HEK293 (cell line): ENCODE results near the gene DLK1.

Source experiments
- ATF2 ChIP-seq: fragments of 450-650 bp; formaldehyde crosslinking; IDR thresholded peaks from 2 replicates; pipeline ENCODE4 v1.5.1; 2016; ENCODE audit warnings: missing biosample characterization, missing genetic modification characterization, low read depth
- CTCF ChIP-seq: fragments of 450-650 bp; formaldehyde crosslinking; IDR thresholded peaks from 2 replicates; pipeline ENCODE4 v1.5.1; 2016; ENCODE audit warnings: missing biosample characterization, missing genetic modification characterization
- ZBTB20 ChIP-seq: fragments of 450-650 bp; formaldehyde crosslinking; IDR thresholded peaks from 2 replicates; pipeline ENCODE4 v1.5.1; 2016; ENCODE audit warnings: missing biosample characterization, missing genetic modification characterization
- ZNF132 ChIP-seq: fragments of 450-650 bp; formaldehyde crosslinking; IDR thresholded peaks from 2 replicates; pipeline ENCODE4 v1.5.1; 2017; ENCODE audit warnings: missing biosample characterization, missing genetic modification characterization, borderline replicate concordance
- TF ChIP-seq, protein P1 (sequence below): fragments of 450-650 bp; formaldehyde crosslinking; IDR thresholded peaks from 2 replicates; pipeline ENCODE4 v1.5.1; 2016; ENCODE audit warnings: missing biosample characterization, missing genetic modification characterization

- TF ChIP-seq CTCF, result no peak
- no peak for TF ChIP-seq ZNF132 (tag by site-specific recombination)
- TF ChIP-seq, protein P1, sequence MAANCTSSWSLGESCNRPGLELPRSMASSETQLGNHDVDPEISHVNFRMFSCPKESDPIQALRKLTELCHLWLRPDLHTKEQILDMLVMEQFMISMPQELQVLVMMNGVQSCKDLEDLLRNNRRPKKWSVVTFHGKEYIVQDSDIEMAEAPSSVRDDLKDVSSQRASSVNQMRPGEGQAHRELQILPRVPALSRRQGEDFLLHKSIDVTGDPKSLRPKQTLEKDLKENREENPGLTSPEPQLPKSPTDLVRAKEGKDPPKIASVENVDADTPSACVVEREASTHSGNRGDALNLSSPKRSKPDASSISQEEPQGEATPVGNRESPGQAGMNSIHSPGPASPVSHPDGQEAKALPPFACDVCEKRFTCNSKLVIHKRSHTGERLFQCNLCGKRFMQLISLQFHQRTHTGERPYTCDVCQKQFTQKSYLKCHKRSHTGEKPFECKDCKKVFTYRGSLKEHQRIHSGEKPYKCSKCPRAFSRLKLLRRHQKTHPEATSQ (tag by site-specific recombination), result no peak
- TF ChIP-seq ZBTB20, result no peak
- TF ChIP-seq ATF2, result no peak
Observed at GRCh38 chr14:100747021-100747586, 20.4 kb downstream of the DLK1 start.
